ENCODE measurements around the gene ADH1A. TPM values are rescaled to one million over a fixed set of nuclear protein-coding genes. Genes with fewer than 3 reads are reported as not detected.
"Not testable (repeated sequence)": the region's sequence is repeated elsewhere in the genome, so short reads cannot be mapped to it uniquely, and the experiment has no call there.

ADH1A gene
- polyA plus RNA-seq = not detected

DNA sequence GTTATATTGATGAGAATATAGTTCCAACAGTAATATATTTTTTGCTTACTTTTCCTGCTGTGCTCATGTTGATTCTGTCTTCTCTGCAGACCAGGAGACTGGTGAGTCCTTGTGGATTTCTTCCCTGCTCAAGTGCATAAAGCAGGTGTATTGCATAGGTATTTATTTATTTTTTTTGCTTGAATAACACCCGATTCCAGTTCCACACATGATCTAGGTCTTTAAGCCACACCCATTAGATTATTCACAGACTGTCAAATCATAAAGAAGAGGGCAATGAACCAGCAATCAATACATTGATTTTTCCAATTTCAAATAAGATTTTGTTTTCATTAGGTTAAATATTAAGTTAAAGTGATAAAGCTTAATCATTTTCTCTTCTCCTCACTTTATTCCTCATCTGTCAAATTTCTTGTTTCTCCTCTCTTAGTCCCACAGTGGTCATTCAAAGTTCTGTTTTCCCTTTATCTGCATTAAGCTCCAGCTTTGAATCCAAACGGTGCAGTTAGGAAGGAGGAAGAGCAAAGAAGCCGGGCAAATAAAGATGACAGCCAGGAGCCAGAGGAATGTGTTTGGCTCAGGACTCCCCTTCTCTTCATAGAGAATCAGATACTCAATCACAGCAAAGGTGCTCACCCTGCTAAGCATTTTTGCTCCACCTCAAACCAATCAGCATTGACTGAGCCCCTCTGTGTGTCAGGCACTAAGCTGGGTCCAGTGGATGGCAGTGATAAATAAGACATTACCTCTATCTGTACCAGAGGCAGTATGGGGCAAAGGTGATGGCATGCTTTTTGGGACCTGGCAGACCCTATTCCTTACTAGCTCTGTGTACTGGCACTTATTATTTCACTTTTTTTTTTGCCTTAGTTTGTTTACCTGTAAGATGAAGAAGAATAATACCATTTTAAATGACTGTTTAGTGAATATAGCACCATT, at the start of gene ADH1A:
TSS of gene ADH1A (minus strand) at position 138 of the 939 bp plus-strand sequence. CDS start at position 67, 71 bp downstream.
- Mint-ChIP-seq H3K4me1 (no peaks in the 10 kb centered on the region), H3K27ac (no peak within 1 kb of the TSS), H3K27me3 (peaks cover 9% of the 10 kb centered on the region), H3K4me3 (no peak within 1 kb of the TSS), H3K36me3 (no peaks in the 10 kb centered on the region), H3K9me3 (peaks cover 8 to 10% (median 10%) of the 10 kb centered on the region in 3 donors)

DNA sequence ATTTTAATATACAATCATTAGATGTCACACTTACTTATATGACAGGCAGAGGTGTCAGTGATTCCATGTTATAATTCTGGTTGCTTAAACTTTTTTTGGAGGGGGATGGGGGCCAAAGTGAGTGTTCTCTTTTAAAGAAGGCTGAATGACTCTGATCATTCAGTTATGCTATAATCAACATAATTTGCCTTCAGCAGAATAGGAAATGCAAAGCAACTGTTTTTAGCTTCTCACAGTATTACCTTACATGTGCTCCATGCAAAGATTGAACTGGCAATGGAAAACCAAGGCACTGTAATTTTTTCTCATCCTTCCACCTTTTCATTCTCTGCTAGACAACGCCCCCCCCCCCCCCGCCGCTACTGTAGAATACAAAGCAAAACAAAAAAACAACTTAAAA, 48.4 kb upstream of the ADH1A start:
- no peak overlapping the region for H3K27ac Mint-ChIP-seq
- H3K4me1 Mint-ChIP-seq = no peaks in the 10 kb centered on the region
- no peak overlapping the region for H3K4me3 Mint-ChIP-seq
- peaks cover 5% of the 10 kb centered on the region for H3K27me3 Mint-ChIP-seq
- H3K36me3 Mint-ChIP-seq = no peaks in the 10 kb centered on the region
- H3K9me3 Mint-ChIP-seq = no peaks in the 10 kb centered on the region

- Mint-ChIP-seq H3K36me3 (no peaks in the 10 kb centered on the region), H3K4me3 (no peak overlapping the region), H3K27ac (no peak overlapping the region), H3K27me3 (peaks cover 5% of the 10 kb centered on the region), H3K9me3 (no peaks in the 10 kb centered on the region), H3K4me1 (no peaks in the 10 kb centered on the region)
Measured at GRCh38 chr4:99336553-99336952, 45.8 kb upstream of the ADH1A start.

DNA sequence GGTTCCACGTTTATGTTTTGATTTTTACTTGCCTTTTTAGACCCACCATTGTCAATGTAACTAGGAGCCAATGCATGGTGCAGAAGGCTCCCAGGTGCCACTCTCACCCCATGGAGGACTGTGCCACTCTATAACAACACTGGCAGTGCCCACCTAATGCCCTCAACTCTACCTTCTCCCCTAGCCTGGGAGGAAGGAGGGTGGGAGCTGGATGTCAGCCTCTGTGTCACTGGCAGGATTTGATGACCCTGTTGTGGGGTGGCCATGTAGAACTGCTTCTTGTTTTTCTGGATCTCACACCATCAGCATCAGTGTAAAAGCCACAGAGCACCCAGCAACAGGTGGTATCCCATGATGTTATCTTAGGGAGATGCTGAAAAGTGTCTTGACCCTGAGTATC, 44.1 kb upstream of the ADH1A start:
- Mint-ChIP-seq H3K36me3 (no peaks in the 10 kb centered on the region), H3K9me3 (no peaks in the 10 kb centered on the region), H3K4me3 (no peak overlapping the region), H3K27me3 (peaks cover 5% of the 10 kb centered on the region), H3K4me1 (no peaks in the 10 kb centered on the region), H3K27ac (no peak overlapping the region)

DNA sequence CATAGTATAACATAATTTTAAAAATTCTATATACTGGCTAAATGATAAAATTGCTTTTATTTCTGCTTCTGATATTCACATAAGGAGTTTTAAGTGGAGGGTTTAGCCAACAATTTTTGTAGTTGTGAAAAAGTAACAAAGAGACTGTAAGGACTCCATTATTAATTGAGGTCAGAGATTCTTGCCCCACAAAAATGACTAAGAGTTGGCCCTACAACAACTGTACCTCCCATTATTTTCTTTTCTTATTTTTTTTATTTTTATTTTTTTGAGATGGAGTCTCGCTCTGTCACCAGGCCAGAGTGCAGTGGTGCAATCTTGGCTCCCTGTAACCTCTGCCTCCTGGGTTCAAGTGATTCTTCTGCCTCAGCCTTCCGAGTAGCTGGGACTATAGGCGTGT, 39.9 kb upstream of the ADH1A start:
- Mint-ChIP-seq H3K4me3 (no peak overlapping the region), H3K27me3 (peaks cover 3% of the 10 kb centered on the region), H3K4me1 (no peaks in the 10 kb centered on the region), H3K27ac (no peak overlapping the region), H3K9me3 (peaks cover 0 to 4% (median 0%) of the 10 kb centered on the region in 3 donors), H3K36me3 (no peaks in the 10 kb centered on the region)

DNA sequence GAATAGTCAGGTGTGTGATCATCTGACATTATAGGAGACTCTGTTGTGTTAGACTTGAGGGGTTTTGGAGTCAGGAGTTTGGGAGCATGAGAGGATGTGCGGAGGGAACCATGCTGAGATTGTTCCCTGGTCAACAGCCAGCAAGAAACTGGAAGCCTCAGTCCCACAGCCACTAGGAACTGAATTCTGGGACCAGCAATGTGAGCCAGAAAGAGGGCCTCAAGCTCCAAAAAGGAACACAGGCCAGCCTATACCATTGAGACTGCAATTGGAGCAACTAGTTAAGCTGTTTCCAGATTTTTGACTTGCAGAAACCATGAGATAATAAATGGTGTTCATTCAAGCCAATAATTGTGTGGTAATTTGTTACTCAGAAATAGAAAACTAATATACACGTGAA, 39.1 kb upstream of the ADH1A start:
- H3K9me3 Mint-ChIP-seq = peaks cover 0 to 4% (median 0%) of the 10 kb centered on the region in 3 donors
- no peaks in the 10 kb centered on the region for H3K36me3 Mint-ChIP-seq
- no peaks in the 10 kb centered on the region for H3K27me3 Mint-ChIP-seq
- no peak overlapping the region for H3K4me3 Mint-ChIP-seq
- H3K4me1 Mint-ChIP-seq = no peaks in the 10 kb centered on the region
- no peak overlapping the region for H3K27ac Mint-ChIP-seq

DNA sequence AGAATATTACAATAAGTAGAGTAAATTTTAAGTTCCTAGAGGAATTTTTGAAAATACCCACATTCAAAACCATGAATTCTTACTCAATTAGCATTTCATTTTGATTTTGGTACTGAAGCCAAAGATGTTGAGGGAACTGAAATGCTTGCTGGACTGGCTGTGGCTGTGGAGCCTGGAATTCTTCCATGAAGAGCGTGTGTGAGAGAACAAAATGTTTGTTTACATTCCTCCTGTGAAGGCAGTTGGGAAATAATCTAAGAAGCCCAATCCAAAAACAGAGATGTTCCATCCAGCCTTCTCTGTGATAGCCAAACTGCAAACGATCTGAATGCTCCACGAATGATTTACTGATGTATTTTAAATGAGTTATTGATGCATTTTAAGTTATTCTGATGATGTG, 34.2 kb upstream of the ADH1A start:
- H3K36me3 Mint-ChIP-seq = no peaks in the 10 kb centered on the region
- H3K27ac Mint-ChIP-seq = no peak overlapping the region
- H3K4me3 Mint-ChIP-seq = no peak overlapping the region
- peaks cover 0 to 4% (median 0%) of the 10 kb centered on the region in 3 donors for H3K9me3 Mint-ChIP-seq
- H3K4me1 Mint-ChIP-seq = no peaks in the 10 kb centered on the region
- H3K27me3 Mint-ChIP-seq = peaks cover 3% of the 10 kb centered on the region

GRCh38 chr4:99324361-99324760, 33.6 kb upstream of the ADH1A start:
- peaks cover 3% of the 10 kb centered on the region for H3K27me3 Mint-ChIP-seq
- H3K4me3 Mint-ChIP-seq = no peak overlapping the region
- H3K36me3 Mint-ChIP-seq = no peaks in the 10 kb centered on the region
- H3K4me1 Mint-ChIP-seq = no peaks in the 10 kb centered on the region
- peaks cover 0 to 4% (median 0%) of the 10 kb centered on the region in 3 donors for H3K9me3 Mint-ChIP-seq
- H3K27ac Mint-ChIP-seq = no peak overlapping the region

DNA sequence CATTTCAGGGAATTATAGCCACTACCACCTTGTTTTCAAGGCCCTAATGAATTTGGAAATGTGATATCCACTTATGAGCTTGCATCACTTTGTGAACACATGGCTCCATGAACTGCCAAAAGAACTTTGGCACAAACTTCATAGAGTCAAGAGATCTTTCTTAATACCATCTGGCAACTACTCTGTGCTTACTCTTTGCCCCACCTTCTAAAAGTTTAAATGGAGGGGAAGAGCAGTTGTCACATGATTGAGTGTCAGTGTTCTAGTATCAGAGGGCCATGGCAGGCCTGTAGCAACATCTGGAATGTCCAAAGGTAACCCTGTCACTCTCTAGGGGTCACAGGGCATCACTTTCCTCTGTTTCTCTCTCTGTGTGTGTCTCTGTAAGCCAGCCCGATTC, 33.0 kb upstream of the ADH1A start:
- Mint-ChIP-seq H3K4me3 (no peak overlapping the region), H3K4me1 (no peaks in the 10 kb centered on the region), H3K27ac (no peak overlapping the region), H3K36me3 (no peaks in the 10 kb centered on the region), H3K27me3 (peaks cover 3% of the 10 kb centered on the region), H3K9me3 (peaks cover 0 to 4% (median 0%) of the 10 kb centered on the region in 3 donors)

DNA sequence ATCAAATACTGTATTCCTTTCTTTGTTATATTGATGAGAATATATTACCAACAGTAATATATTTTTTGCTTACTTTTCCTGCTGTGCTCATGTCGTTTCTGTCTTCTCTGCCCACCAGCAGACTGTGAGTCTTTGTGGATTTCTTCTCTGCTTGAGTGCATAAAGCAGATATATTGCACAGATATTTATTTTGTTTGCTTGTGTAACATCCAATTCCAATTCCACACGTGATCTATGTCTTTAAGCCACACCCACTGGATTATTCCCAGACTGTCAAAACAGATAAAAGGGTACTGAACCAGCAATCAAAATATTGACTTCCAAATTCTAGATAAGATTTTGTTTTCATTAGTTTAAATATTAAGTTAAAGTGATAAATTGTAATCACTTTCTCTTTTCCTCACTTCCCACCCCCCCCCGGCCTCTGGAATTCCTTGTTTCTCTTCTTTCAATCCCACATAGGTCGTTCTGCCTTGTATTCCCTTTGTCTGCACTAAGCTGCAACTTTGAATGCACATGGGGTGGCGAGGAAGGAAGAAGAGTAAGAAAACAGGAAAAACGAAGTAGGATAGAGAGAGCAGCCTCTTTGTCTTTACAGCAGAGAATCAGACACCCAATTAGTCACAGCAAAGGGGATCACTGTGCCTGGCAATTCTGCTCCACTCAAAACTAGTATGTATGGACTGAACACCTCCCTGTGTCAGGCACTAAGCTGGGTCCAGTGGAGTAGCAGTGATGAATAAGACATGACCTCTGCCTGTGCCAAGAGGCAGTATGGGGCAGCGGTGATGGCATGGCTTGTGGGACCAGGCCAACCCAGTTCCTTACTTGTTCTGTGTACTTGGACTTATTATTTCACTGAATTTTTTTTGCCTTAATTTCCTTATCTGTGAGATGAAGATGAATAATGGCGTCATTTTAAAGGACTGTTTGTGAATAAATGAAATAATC, 30.7 kb upstream of the ADH1A start, which contains the start of gene ADH1B:
TSS of gene ADH1B (minus strand) at position 161 of the 951 bp plus-strand sequence. CDS start at position 91, 70 bp downstream.
- Mint-ChIP-seq H3K9me3 (no peaks in the 10 kb centered on the region), H3K4me1 (no peaks in the 10 kb centered on the region), H3K27ac (no peak within 1 kb of the TSS), H3K4me3 (no peak within 1 kb of the TSS), H3K36me3 (no peaks in the 10 kb centered on the region), H3K27me3 (peaks cover 3% of the 10 kb centered on the region)

DNA sequence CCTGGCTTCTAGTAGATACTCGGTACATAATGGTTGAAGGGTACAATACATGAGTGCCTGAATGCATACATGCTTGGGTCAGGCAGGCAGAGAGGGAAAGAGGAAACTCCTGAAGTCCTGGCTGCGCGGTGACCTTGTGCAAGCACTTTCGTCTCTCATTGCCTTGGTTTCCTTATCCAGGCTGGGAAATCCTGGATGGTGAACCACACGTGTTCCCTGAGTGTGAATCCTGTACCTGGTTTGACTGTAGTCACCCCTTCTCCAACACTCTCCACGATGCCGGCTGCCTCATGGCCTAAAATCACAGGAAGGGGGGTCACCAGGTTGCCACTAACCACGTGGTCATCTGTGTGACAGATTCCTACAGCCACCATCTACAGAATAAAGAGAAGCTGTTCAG, 27.0 kb upstream of the ADH1A start:
- not testable (repeated sequence) for H3K4me3 Mint-ChIP-seq, H3K36me3 Mint-ChIP-seq, H3K27me3 Mint-ChIP-seq, H3K27ac Mint-ChIP-seq, H3K9me3 Mint-ChIP-seq, H3K4me1 Mint-ChIP-seq

DNA sequence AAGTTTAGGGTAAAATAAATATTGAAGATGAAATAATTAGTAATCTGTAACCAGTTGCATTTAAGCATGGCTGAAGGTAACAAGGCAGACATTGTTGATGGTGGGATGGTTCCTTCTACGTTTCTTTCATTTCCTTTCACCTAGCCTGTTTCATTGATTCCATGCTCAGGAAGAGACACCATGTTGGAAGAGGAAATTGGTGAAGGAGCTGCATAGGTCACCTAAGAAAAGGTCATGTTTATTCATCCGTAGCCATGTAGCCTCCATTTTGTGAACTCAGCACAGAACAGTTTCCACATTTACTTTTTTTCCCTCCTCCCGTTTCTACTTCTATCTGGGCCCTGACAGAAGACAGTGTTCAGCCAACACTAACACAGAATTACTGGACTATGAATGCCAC, 26.6 kb upstream of the ADH1A start:
- no peaks in the 10 kb centered on the region for H3K4me1 Mint-ChIP-seq

GRCh38 chr4:99315839-99316238, 25.1 kb upstream of the ADH1A start:
- no peaks in the 10 kb centered on the region for H3K9me3 Mint-ChIP-seq
- no peaks in the 10 kb centered on the region for H3K27me3 Mint-ChIP-seq
- no peak overlapping the region for H3K27ac Mint-ChIP-seq
- no peak overlapping the region for H3K4me3 Mint-ChIP-seq
- H3K4me1 Mint-ChIP-seq = no peaks in the 10 kb centered on the region
- H3K36me3 Mint-ChIP-seq = no peaks in the 10 kb centered on the region

More for the DNA sequence above, 26.6 kb upstream of the ADH1A start:
- Mint-ChIP-seq H3K4me3 (no peak overlapping the region), H3K27ac (no peak overlapping the region), H3K36me3 (no peaks in the 10 kb centered on the region), H3K27me3 (no peaks in the 10 kb centered on the region), H3K9me3 (no peaks in the 10 kb centered on the region)

DNA sequence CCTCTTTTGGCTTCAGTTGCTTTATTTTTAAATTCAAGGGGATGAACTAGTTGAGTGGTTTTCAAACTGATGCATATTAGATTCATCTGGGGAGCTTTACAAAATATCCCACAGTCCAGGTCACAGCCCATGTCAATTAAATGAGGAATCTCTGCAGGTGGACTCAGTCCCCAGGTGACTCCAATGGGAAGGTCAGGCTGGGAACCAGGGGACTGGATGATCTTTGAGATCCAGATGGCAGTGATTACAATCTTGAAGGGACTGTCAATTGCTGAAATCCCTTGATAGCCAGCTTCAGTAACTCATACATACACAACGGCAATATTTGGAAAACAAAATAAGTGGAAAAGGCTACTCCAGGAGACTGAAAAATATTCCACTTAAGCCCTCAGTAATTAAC, 23.4 kb upstream of the ADH1A start:
- Mint-ChIP-seq H3K36me3 (no peaks in the 10 kb centered on the region), H3K4me3 (no peak overlapping the region), H3K27ac (no peak overlapping the region), H3K4me1 (no peaks in the 10 kb centered on the region), H3K9me3 (no peaks in the 10 kb centered on the region), H3K27me3 (no peaks in the 10 kb centered on the region)

GRCh38 chr4:99310389-99310788, 19.6 kb upstream of the ADH1A start:
- H3K27ac Mint-ChIP-seq = no peak overlapping the region
- H3K4me1 Mint-ChIP-seq = no peaks in the 10 kb centered on the region
- no peaks in the 10 kb centered on the region for H3K9me3 Mint-ChIP-seq
- no peaks in the 10 kb centered on the region for H3K36me3 Mint-ChIP-seq
- no peak overlapping the region for H3K4me3 Mint-ChIP-seq
- H3K27me3 Mint-ChIP-seq = no peaks in the 10 kb centered on the region
